ACHN (cell line): ENCODE measurements around the gene AR.
A peak's percentile ranks its signal among the peaks of the same experiment; 100 is the strongest.

ENCODE experiments used
- DNase-seq: peaks from one replicate; pipeline ENCODE4 v3.0.0-alpha.2; 2015
- in situ Hi-C: cut with HindIII; loops from 2 replicates; pipeline ENCODE4 v1.10.0; 2017; ENCODE audit warnings: low sequenced_read_pairs, low pct_ligation_motif_present, low pct_unique_long_range_greater_than_20kb

The AR gene

GRCh38 chrX:67543818-67544217, at the start of gene AR:
Gene AR, plus strand, starts transcription at chrX:67544021. Its CDS starts 1,126 bp downstream, at chrX:67545147.
- in situ Hi-C loops, result no loop called here
- no peak for DNase-seq

- in situ Hi-C loops, result no loop called here
- no peak for DNase-seq
Measured at GRCh38 chrX:67500617-67501016, 43.2 kb upstream of the AR start.

GRCh38 chrX:67503004-67503403, 40.8 kb upstream of the AR start:
- in situ Hi-C loops, result no loop called here
- no peak for DNase-seq

- in situ Hi-C loops, result no loop called here
- no peak for DNase-seq
Measured at GRCh38 chrX:67503453-67503852, 40.4 kb upstream of the AR start.

- in situ Hi-C loops, result no loop called here
- DNase-seq, result no peak
Measured at GRCh38 chrX:67520671-67521070, 23.1 kb upstream of the AR start.

GRCh38 chrX:67523002-67523681, 20.7 kb upstream of the AR start:
- in situ Hi-C loops, result no loop called here

GRCh38 chrX:67523932-67524331, 19.9 kb upstream of the AR start:
- in situ Hi-C loops, result no loop called here
- DNase-seq, result no peak

More at GRCh38 chrX:67523002-67523681, 20.7 kb upstream of the AR start:
- DNase-seq, result no peak

GRCh38 chrX:67524428-67524827, 19.4 kb upstream of the AR start:
- no peak for DNase-seq

GRCh38 chrX:67524950-67525691, 18.7 kb upstream of the AR start:
- in situ Hi-C loops, result no loop called here

More at GRCh38 chrX:67524428-67524827, 19.4 kb upstream of the AR start:
- in situ Hi-C loops, result no loop called here

GRCh38 chrX:67536564-67536963, 7.3 kb upstream of the AR start:
- in situ Hi-C loops, result no loop called here
- DNase-seq, result no peak

More at GRCh38 chrX:67524950-67525691, 18.7 kb upstream of the AR start:
- DNase-seq, result no peak

- no peak for DNase-seq
- in situ Hi-C loops, result no loop called here
Measured at GRCh38 chrX:67538383-67538782, 5.4 kb upstream of the AR start.

- DNase-seq, result no peak
- in situ Hi-C loops, result no loop called here
Measured at GRCh38 chrX:67544281-67545035, 637 bp downstream of the AR start.

GRCh38 chrX:67545036-67545821, 1.4 kb downstream of the AR start:
- in situ Hi-C loops, result no loop called here

GRCh38 chrX:67545893-67546495, 2.2 kb downstream of the AR start:
- no peak for DNase-seq
- in situ Hi-C loops, result no loop called here

More at GRCh38 chrX:67545036-67545821, 1.4 kb downstream of the AR start:
- DNase-seq, result no peak

GRCh38 chrX:67546496-67547423, 2.9 kb downstream of the AR start:
- in situ Hi-C loops, result no loop called here
- no peak for DNase-seq

GRCh38 chrX:67555578-67556203, 11.9 kb downstream of the AR start:
- peak; percentile 22 for DNase-seq
- in situ Hi-C loops, result no loop called here

- DNase-seq, result no peak
- in situ Hi-C loops, result no loop called here
Measured at GRCh38 chrX:67558267-67558666, 14.4 kb downstream of the AR start.
